A549 (cell line): ENCODE results near the gene KCNAB1.

Experiments
- POLR2A ChIP-seq: IDR thresholded peaks from 2 replicates; pipeline ENCODE4 v1.6.1; 2012; ENCODE audit warnings: mild to moderate bottlenecking, low read length
- TP53 ChIP-seq: fragments of 250-450 bp; sonication (Bioruptor Pico); IDR thresholded peaks from 2 replicates; pipeline ENCODE4 v1.5.0; 2021; ENCODE audit warnings: mild to moderate bottlenecking, moderate library complexity
- ZSCAN20 ChIP-seq: fragments of 250-450 bp; sonication (Bioruptor Pico); IDR thresholded peaks from 2 replicates; pipeline ENCODE4 v1.8.0; 2022; ENCODE audit warnings: mild to moderate bottlenecking, moderate library complexity
- TF ChIP-seq, protein P1 (sequence below): fragments of >200 bp; sonication (Bioruptor Twin); formaldehyde crosslinking; IDR thresholded peaks from 3 replicates; pipeline ENCODE4 v1.5.1; 2016
- TF ChIP-seq, protein P2 (sequence below): fragments of 200-600 bp; sonication (generic); IDR thresholded peaks from 2 replicates; pipeline ENCODE4 v1.6.1; 2016; ENCODE audit warnings: antibody characterized with exemption, mild to moderate bottlenecking, moderate library complexity
- TF ChIP-seq, protein P3 (sequence below): IDR thresholded peaks from 2 replicates; pipeline ENCODE4 v1.6.1; 2012; ENCODE audit warnings: low read depth, borderline replicate concordance

DNA sequence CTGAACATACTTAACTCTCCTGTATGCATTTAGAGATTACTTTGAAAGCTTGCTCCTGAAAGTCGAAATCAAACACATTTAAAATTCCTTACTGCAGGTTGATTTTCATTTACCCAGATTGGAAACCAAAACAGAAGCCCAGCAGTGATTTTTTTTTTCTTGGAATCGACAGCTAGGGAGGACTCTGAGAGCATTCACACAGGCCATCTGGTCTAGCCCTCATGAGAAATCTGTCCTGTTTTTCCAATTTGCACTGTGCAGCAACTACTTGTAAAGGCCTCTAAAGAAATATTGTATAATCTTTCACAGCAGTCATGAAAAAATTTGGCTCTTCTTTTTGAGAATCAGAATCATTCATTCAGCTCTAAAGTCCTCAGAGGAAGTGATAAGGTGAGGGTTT is 179.2 kb downstream of the KCNAB1 start:
- TF ChIP-seq TP53, result no peak
- no peak for TF ChIP-seq ZSCAN20 (CRISPR knock-in tag)
- TF ChIP-seq, protein P1, sequence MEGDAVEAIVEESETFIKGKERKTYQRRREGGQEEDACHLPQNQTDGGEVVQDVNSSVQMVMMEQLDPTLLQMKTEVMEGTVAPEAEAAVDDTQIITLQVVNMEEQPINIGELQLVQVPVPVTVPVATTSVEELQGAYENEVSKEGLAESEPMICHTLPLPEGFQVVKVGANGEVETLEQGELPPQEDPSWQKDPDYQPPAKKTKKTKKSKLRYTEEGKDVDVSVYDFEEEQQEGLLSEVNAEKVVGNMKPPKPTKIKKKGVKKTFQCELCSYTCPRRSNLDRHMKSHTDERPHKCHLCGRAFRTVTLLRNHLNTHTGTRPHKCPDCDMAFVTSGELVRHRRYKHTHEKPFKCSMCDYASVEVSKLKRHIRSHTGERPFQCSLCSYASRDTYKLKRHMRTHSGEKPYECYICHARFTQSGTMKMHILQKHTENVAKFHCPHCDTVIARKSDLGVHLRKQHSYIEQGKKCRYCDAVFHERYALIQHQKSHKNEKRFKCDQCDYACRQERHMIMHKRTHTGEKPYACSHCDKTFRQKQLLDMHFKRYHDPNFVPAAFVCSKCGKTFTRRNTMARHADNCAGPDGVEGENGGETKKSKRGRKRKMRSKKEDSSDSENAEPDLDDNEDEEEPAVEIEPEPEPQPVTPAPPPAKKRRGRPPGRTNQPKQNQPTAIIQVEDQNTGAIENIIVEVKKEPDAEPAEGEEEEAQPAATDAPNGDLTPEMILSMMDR, result no peak
- TF ChIP-seq, protein P2, sequence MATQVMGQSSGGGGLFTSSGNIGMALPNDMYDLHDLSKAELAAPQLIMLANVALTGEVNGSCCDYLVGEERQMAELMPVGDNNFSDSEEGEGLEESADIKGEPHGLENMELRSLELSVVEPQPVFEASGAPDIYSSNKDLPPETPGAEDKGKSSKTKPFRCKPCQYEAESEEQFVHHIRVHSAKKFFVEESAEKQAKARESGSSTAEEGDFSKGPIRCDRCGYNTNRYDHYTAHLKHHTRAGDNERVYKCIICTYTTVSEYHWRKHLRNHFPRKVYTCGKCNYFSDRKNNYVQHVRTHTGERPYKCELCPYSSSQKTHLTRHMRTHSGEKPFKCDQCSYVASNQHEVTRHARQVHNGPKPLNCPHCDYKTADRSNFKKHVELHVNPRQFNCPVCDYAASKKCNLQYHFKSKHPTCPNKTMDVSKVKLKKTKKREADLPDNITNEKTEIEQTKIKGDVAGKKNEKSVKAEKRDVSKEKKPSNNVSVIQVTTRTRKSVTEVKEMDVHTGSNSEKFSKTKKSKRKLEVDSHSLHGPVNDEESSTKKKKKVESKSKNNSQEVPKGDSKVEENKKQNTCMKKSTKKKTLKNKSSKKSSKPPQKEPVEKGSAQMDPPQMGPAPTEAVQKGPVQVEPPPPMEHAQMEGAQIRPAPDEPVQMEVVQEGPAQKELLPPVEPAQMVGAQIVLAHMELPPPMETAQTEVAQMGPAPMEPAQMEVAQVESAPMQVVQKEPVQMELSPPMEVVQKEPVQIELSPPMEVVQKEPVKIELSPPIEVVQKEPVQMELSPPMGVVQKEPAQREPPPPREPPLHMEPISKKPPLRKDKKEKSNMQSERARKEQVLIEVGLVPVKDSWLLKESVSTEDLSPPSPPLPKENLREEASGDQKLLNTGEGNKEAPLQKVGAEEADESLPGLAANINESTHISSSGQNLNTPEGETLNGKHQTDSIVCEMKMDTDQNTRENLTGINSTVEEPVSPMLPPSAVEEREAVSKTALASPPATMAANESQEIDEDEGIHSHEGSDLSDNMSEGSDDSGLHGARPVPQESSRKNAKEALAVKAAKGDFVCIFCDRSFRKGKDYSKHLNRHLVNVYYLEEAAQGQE, result no peak
- no peak for TF ChIP-seq POLR2A
- TF ChIP-seq, protein P3, sequence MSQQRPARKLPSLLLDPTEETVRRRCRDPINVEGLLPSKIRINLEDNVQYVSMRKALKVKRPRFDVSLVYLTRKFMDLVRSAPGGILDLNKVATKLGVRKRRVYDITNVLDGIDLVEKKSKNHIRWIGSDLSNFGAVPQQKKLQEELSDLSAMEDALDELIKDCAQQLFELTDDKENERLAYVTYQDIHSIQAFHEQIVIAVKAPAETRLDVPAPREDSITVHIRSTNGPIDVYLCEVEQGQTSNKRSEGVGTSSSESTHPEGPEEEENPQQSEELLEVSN, result no peak
